ENCODE results near the gene AMN.

GRCh38 chr14:102873131-102873530, 49.3 kb upstream of the AMN start:
- no peak for TF ChIP-seq CTCF (conservative IDR thresholded peaks at IDR 0.05 in 1 of 2, IDR thresholded peaks at IDR 0.05 in 1 of 2; ENCODE audit: extremely low read depth in 1 of 2, insufficient read depth in 1 of 2, low read depth in 1 of 2, low read length in 2 of 2)
- no peak for TF ChIP-seq EZH2 (IDR thresholded peaks at IDR 0.05; ENCODE audit: borderline replicate concordance, low read length)

Data from mammary epithelial cell (primary cell).